ENCODE data around the gene BEND7. TPM values are rescaled to one million over a fixed set of nuclear protein-coding genes. Genes with fewer than 3 reads are reported as not detected.

BEND7 gene
- total RNA-seq, 1 donor from 2014 or later, result 17.4 TPM

DNA sequence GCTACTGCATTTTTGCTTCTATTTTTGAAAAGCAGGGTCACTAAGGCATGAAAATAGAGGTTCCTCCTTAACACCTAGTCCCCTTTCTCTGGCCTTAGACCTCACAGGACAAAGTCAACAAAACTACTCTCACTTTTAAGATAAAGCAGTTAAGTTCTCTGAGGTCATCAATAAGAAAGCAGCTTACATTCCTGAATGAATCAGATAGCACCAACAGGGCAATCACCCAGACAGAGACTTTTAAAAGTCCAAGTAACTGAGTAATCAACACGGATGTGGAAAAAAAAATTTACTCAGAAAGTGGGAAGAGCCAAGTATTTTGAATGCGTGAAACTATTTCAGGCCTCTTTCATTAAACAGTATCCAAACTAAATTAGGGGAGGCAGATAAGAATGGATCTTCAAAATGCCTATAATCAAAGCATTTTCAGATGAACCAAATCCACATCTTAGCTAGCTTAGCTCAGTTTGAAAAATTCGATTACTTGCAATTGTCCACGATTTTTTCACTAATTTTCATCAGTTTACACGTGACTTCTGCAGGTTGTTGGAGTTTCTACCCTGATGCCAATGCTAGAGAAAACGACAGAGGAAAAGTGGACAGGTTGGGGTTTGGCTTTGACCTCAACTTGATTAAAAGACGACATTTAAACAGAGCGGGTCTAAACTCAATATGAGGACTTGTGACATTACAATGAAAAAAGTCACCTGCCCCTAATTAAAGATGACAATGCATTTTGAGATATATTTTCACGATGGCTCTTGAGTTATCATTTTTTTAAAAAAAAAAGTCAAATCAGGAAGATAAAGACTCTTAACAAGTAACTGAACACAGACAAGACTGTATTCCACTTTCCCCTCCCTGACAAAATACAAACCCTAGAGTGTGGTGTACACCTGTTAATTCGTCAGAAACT is 1.6 kb downstream of the BEND7 start:
- DNase-seq (no peak), ATAC-seq (no peak)
- intact Hi-C loops (cut with micrococcal nuclease), result no loop called here

GRCh38 chr10:13525663-13526062 is 3.2 kb downstream of the BEND7 start:
- no peak for DNase-seq
- intact Hi-C loops (cut with micrococcal nuclease), result no loop called here

GRCh38 chr10:13521026-13521425 is 7.8 kb downstream of the BEND7 start:
- ATAC-seq, result no peak
- no peak for DNase-seq
- intact Hi-C loops (cut with micrococcal nuclease), result no loop called here

More at GRCh38 chr10:13525663-13526062, 3.2 kb downstream of the BEND7 start:
- ATAC-seq, result no peak

DNA sequence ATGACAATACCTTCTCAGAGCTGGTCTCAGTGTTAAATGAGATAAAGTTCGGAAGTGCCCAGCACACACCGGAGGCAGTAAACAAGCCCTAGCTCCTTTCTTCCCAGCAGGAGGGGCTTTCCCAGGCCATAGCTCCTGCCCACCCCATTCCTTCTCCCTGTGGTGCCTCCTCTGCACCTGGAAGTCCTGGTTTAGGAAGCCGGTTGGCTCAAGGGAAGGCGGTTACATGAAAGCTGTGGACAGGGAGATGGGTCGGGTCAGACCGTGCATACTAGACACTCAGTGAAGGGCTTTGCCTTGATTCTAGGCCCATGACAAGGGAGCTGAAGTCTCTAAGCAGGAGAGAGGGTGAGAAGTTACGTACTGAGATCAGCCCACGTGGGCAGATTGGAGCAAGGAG is 8.6 kb downstream of the BEND7 start:
- intact Hi-C loops (cut with micrococcal nuclease), result no loop called here
- DNase-seq, result no peak
- no peak for ATAC-seq

- intact Hi-C loops (cut with micrococcal nuclease), result no loop called here
- DNase-seq (peak; percentile 32), ATAC-seq (peak; percentile 60)
Observed at GRCh38 chr10:13518076-13518692, 10.6 kb downstream of the BEND7 start.

DNA sequence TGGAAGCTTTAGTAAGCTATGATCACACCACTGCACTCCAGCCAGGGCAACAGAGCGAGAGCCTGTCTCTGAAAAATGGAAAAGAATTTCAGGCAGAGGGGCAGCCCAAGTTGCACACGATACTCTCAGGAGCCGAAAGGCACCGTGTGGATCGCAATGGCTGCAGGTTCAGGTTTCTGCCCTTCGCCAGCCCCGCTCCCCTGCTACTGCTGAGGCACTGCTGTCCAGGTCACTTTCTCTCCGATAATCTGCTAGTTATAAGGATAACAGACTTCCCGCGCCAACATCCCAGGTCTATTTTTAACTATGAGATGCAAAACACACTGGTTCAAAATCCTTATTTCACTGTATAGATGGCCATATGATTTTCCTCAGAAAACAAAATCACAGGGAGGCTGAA is 11.1 kb downstream of the BEND7 start:
- ATAC-seq, result peak; percentile 57
- intact Hi-C loops (cut with micrococcal nuclease), result no loop called here
- DNase-seq, result no peak

GRCh38 chr10:13516176-13516575 is 12.6 kb downstream of the BEND7 start:
- ATAC-seq (no peak), DNase-seq (no peak)
- intact Hi-C loops (cut with micrococcal nuclease), result no loop called here

- DNase-seq, result no peak
- no peak for ATAC-seq
- intact Hi-C loops (cut with micrococcal nuclease), result no loop called here
Observed at GRCh38 chr10:13515467-13515866, 13.3 kb downstream of the BEND7 start.

- ATAC-seq (no peak), DNase-seq (no peak)
- intact Hi-C loops (cut with micrococcal nuclease), result no loop called here
Observed at GRCh38 chr10:13514296-13514695, 14.5 kb downstream of the BEND7 start.

DNA sequence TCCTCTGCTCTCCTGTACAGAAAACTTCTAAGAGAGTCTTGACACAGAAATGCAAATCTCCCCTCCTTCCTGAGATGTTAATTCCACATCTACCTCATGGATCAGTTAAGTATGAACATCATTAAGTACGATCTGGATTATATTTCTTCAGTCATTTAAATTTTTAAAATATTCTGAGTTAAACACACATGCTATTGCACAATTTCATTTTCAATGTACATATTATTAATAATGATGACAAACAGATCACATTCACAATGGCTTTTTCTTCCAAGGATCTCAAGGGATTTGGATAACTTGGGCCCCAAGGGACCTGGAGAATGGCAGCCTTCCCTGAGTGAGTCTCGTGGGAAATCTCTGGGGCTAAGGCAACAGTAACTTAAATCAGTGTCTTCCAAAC is 16.2 kb downstream of the BEND7 start:
- intact Hi-C loops (cut with micrococcal nuclease), result no loop called here
- no peak for ATAC-seq
- DNase-seq, result no peak

- ATAC-seq, result no peak
- intact Hi-C loops (cut with micrococcal nuclease), result no loop called here
- DNase-seq, result no peak
Observed at GRCh38 chr10:13511409-13511808, 17.4 kb downstream of the BEND7 start.

DNA sequence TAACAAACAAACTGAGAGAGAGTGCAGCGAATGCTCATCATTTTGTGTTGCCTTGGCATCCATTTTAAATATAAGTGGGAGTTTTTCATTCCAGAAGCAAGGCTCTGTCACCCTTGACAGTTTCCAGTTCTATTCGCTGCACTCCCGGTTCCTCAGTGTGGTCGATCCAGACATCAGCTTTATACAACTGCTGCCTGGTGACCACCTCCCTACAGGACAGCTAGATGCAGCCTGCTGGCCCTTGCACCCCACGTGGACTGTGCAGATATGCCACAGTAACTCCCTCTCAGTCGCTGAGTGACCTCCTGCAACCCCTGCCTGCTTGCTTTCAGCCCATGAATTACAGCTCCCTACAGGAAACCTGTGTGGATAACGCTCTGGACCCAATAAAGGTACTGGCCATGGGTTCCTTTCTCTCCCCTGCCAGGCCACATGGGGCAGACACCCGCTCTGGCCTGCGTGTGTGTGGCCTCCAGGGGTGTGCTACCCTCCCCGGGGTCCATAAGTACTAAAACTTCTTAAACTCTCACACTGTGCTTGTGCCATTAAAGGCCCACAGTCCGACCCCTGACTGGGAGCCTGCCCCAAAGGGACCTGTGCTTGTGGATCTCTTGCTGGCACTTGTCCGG is 23.6 kb downstream of the BEND7 start:
- intact Hi-C loops (cut with micrococcal nuclease), result no loop called here
- ATAC-seq (no peak), DNase-seq (no peak)

GRCh38 chr10:13503745-13504463 is 24.9 kb downstream of the BEND7 start:
- DNase-seq (no peak), ATAC-seq (no peak)
- intact Hi-C loops (cut with micrococcal nuclease), result no loop called here

- no peak for ATAC-seq
- DNase-seq, result no peak
- intact Hi-C loops (cut with micrococcal nuclease), result no loop called here
Observed at GRCh38 chr10:13502380-13502779, 26.4 kb downstream of the BEND7 start.

GRCh38 chr10:13500201-13500600 is 28.6 kb downstream of the BEND7 start:
- intact Hi-C loops (cut with micrococcal nuclease), result no loop called here
- no peak for DNase-seq
- ATAC-seq, result no peak

GRCh38 chr10:13499150-13499549 is 29.7 kb downstream of the BEND7 start:
- DNase-seq (no peak), ATAC-seq (no peak)
- intact Hi-C loops (cut with micrococcal nuclease), result no loop called here

GRCh38 chr10:13496931-13497330 is 31.9 kb downstream of the BEND7 start:
- intact Hi-C loops (cut with micrococcal nuclease), result no loop called here
- DNase-seq (no peak), ATAC-seq (no peak)

GRCh38 chr10:13496164-13496563 is 32.6 kb downstream of the BEND7 start:
- no peak for DNase-seq
- intact Hi-C loops (cut with micrococcal nuclease), result no loop called here
- ATAC-seq, result no peak

DNA sequence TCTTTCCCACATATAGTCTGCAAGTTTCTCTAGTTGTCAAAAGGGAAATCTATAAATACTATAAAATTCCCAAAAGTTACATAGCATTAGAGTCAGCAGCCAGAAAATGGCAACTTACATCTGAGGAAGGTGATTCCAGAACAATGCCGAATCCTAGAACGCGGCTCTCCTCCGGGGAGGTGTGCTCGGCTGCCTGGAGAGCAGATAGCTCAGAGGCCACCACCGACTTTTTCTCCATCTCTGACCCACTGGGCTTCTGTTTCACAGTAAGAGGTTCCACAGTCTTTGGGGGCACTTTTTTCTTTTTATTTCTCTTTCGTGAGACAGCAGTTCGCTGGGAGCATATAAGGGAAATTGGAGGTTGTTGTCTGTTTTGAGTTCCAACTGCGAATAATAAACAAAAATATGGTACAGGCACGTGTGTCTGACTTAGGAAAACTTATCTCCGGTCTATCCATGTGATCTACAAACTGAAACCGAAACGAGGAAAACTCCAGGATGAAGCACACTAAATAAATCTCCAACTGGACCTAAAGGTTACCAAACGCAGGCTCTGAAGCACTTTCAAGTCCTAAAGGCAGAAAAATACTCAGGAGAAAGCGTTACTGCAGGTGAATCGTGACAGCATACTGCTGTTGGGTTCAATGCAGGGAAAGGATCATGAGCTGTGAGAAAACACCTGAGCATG is 36.2 kb downstream of the BEND7 start:
- ATAC-seq (no peak), DNase-seq (no peak)
- intact Hi-C loops (cut with micrococcal nuclease), result no loop called here
